Neural cell (in vitro differentiated cells): ENCODE data around the gene COL5A1.

Experiments used
- EP300 ChIP-seq: fragments of 450-650 bp; conservative IDR thresholded peaks from 2 replicates; pipeline ENCODE4 v1.6.1; 2014; ENCODE audit warnings: antibody characterized with exemption, mild to moderate bottlenecking, moderate library complexity; ENCODE audit not compliant: poor library complexity, severe bottlenecking
- EZH2 ChIP-seq: fragments of 200-600, 300-800 bp; shearing (Covaris generic), sonication (generic); IDR thresholded peaks from 2 replicates; pipeline ENCODE4 v1.6.1; 2014; ENCODE audit warnings: antibody characterized with exemption, low read length, borderline replicate concordance, mild to moderate bottlenecking; ENCODE audit not compliant: insufficient read depth, poor library complexity, severe bottlenecking
- POLR2AphosphoS5 ChIP-seq: IDR thresholded peaks from 2 replicates; pipeline ENCODE4 v1.6.1; 2012
- RAD21 ChIP-seq: fragments of 450-650 bp; conservative IDR thresholded peaks from 2 replicates; pipeline ENCODE4 v1.6.1; 2014; ENCODE audit warnings: antibody characterized with exemption, mild to moderate bottlenecking, moderate library complexity
- SMC3 ChIP-seq: fragments of 450-650 bp; conservative IDR thresholded peaks from 2 replicates; pipeline ENCODE4 v1.6.1; 2014; ENCODE audit warnings: antibody characterized with exemption, mild to moderate bottlenecking, moderate library complexity; ENCODE audit not compliant: poor library complexity
- TAF1 ChIP-seq: IDR thresholded peaks from 2 replicates; pipeline ENCODE4 v1.6.1; 2012; ENCODE audit warnings: low read depth
- TF ChIP-seq, protein P1 (sequence below): fragments of 450-650 bp; IDR thresholded peaks from 2 replicates; pipeline ENCODE4 v1.5.1; 2014; ENCODE audit warnings: antibody characterized with exemption, mild to moderate bottlenecking, moderate library complexity; ENCODE audit not compliant: poor library complexity, severe bottlenecking
- TF ChIP-seq, protein P2 (sequence below): IDR thresholded peaks from 2 replicates; pipeline ENCODE4 v1.6.1; 2012; ENCODE audit warnings: borderline replicate concordance

DNA sequence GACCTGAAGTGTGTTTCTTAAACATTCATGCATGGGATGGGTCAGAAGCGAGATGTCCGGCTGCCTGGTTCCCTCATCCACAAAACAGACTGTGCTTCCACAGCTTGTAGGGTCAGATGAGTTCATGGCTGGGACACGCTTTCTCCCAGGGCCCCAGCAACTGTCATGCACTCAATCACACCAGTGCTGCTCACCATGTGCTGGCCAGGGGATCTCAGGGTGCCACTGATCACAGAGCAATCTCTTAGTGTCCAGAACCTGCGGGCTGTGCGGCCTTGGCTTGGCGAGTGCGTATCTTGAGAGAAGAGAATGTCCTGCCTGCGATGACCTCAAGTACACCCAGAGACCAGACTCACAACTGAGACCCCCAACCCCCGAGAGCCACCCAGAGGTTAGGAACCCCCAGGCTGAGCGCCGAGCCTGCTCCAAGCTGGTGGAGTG is 213.0 kb downstream of the COL5A1 start:
- TF ChIP-seq, protein P1, sequence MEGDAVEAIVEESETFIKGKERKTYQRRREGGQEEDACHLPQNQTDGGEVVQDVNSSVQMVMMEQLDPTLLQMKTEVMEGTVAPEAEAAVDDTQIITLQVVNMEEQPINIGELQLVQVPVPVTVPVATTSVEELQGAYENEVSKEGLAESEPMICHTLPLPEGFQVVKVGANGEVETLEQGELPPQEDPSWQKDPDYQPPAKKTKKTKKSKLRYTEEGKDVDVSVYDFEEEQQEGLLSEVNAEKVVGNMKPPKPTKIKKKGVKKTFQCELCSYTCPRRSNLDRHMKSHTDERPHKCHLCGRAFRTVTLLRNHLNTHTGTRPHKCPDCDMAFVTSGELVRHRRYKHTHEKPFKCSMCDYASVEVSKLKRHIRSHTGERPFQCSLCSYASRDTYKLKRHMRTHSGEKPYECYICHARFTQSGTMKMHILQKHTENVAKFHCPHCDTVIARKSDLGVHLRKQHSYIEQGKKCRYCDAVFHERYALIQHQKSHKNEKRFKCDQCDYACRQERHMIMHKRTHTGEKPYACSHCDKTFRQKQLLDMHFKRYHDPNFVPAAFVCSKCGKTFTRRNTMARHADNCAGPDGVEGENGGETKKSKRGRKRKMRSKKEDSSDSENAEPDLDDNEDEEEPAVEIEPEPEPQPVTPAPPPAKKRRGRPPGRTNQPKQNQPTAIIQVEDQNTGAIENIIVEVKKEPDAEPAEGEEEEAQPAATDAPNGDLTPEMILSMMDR, result no peak
- no peak for TF ChIP-seq EZH2
- TF ChIP-seq, protein P2, sequence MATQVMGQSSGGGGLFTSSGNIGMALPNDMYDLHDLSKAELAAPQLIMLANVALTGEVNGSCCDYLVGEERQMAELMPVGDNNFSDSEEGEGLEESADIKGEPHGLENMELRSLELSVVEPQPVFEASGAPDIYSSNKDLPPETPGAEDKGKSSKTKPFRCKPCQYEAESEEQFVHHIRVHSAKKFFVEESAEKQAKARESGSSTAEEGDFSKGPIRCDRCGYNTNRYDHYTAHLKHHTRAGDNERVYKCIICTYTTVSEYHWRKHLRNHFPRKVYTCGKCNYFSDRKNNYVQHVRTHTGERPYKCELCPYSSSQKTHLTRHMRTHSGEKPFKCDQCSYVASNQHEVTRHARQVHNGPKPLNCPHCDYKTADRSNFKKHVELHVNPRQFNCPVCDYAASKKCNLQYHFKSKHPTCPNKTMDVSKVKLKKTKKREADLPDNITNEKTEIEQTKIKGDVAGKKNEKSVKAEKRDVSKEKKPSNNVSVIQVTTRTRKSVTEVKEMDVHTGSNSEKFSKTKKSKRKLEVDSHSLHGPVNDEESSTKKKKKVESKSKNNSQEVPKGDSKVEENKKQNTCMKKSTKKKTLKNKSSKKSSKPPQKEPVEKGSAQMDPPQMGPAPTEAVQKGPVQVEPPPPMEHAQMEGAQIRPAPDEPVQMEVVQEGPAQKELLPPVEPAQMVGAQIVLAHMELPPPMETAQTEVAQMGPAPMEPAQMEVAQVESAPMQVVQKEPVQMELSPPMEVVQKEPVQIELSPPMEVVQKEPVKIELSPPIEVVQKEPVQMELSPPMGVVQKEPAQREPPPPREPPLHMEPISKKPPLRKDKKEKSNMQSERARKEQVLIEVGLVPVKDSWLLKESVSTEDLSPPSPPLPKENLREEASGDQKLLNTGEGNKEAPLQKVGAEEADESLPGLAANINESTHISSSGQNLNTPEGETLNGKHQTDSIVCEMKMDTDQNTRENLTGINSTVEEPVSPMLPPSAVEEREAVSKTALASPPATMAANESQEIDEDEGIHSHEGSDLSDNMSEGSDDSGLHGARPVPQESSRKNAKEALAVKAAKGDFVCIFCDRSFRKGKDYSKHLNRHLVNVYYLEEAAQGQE, result no peak
- TF ChIP-seq TAF1, result no peak
- no peak for TF ChIP-seq POLR2AphosphoS5
- no peak for TF ChIP-seq SMC3
- TF ChIP-seq EP300, result no peak
- no peak for TF ChIP-seq RAD21
